Bronchial smooth muscle cell (primary cell): Measurements from ENCODE around the gene CKAP2L. TPM values are rescaled to one million over a fixed set of nuclear protein-coding genes. Genes with fewer than 3 reads are reported as not detected.

Experiments
- total RNA-seq: library from RNA; depleted of rRNA; stranded (reverse); fragments of >200 nt; gene quantifications from 2 replicates; pipeline ENCODE4 v1.2.1, GENCODE V29; 2014

Gene CKAP2L
- 0.17 and 1.3 TPM in 2 replicates for total RNA-seq

GRCh38 chr2:112764071-112765044 lies at the start of gene CKAP2L:
Gene CKAP2L, minus strand, starts transcription at chr2:112764609. Its CDS starts 11 bp downstream, at chr2:112764598.

GRCh38 chr2:112784199-112785189 lies 20.1 kb upstream of the CKAP2L start, which contains the start of gene IL1A:
Gene IL1A, minus strand, starts transcription at chr2:112784493. Its CDS starts 723 bp downstream, at chr2:112783770.

GRCh38 chr2:112720785-112721184 lies 43.6 kb downstream of the CKAP2L start, which contains the start of gene NT5DC4:
Gene NT5DC4, plus strand, starts transcription at chr2:112721020. Its CDS starts 60 bp downstream, at chr2:112721080.

Other genes starting within 250 kb of the CKAP2L start
- gene POLR1B, start 222.1 kb downstream of the CKAP2L start, total RNA-seq, result 6.3 and 11.1 TPM in 2 replicates
- gene CHCHD5, start 180.0 kb downstream of the CKAP2L start, total RNA-seq, result 12.3 and 24.4 TPM in 2 replicates
- 22.1 and 53.0 TPM in 2 replicates for gene SLC20A1, start 118.7 kb downstream of the CKAP2L start, total RNA-seq
- not detected in 2 replicates for gene NT5DC4, start 43.6 kb downstream of the CKAP2L start, total RNA-seq
- 0.09 and 0.32 TPM in 2 replicates for gene IL1A, start 19.9 kb upstream of the CKAP2L start, total RNA-seq
- gene IL1B, start 72.2 kb upstream of the CKAP2L start, total RNA-seq, result 0.63 TPM in 1 of 2 replicates, not detected in the other
- gene IL37, start 146.6 kb upstream of the CKAP2L start, total RNA-seq, result not detected in 2 replicates
- not detected in 2 replicates for gene IL36G, start 213.4 kb upstream of the CKAP2L start, total RNA-seq
- gene IL36A, start 240.8 kb upstream of the CKAP2L start, total RNA-seq, result not detected in 2 replicates